BJ (cell line): Measurements from ENCODE around the gene SORCS2. TPM values are rescaled to one million over a fixed set of nuclear protein-coding genes. Genes with fewer than 3 reads are reported as not detected.

ENCODE experiments used
- CTCF ChIA-PET: fragments of 350-600 bp; formaldehyde crosslinking; extraction: SDS; loops from one replicate; lab custom pipeline; 2021; ENCODE audit warnings: antibody characterized with exemption, inconsistent platforms; lab: Yijun Ruan, JAX
- POLR2A ChIA-PET: fragments of 300-600 bp; sonication (Branson Sonifier 250); formaldehyde crosslinking; extraction: SDS; loops from one replicate; lab custom pipeline; 2021; ENCODE audit warnings: antibody characterized with exemption; lab: Charles Lee
- DNase-seq: peaks from one replicate; pipeline ENCODE4 v3.0.0-alpha.2; 2011; ENCODE audit warnings: low read depth
- H3K27me3 ChIP-seq: 2 replicates; pipeline ENCODE4 v1.6.0; 2011; ENCODE audit warnings: low read length; ENCODE audit not compliant: control insufficient read depth, insufficient read depth
- H3K36me3 ChIP-seq: 2 replicates; pipeline ENCODE4 v1.5.1; 2011; ENCODE audit warnings: low read length; ENCODE audit not compliant: control insufficient read depth, insufficient read depth
- H3K4me3 ChIP-seq: 2 replicates; pipeline ENCODE4 v1.5.1; 2011; ENCODE audit warnings: low read depth, mild to moderate bottlenecking, control low read depth, low read length
- polyA plus RNA-seq: library from polyadenylated mRNA; depleted of rRNA; stranded (reverse); fragments of >200 nt; gene quantifications from 2 replicates; pipeline ENCODE4 v1.2.3, GENCODE V29; 2011
- TF ChIP-seq, protein P1 (sequence below): IDR thresholded peaks from 2 replicates; pipeline ENCODE4 v1.5.1; 2011; ENCODE audit warnings: low read depth, mild to moderate bottlenecking, control low read depth, inconsistent platforms, low read length, moderate library complexity; ENCODE audit not compliant: insufficient read depth

SORCS2 gene
- polyA plus RNA-seq, 1 experiment: 0.63 TPM

DNA sequence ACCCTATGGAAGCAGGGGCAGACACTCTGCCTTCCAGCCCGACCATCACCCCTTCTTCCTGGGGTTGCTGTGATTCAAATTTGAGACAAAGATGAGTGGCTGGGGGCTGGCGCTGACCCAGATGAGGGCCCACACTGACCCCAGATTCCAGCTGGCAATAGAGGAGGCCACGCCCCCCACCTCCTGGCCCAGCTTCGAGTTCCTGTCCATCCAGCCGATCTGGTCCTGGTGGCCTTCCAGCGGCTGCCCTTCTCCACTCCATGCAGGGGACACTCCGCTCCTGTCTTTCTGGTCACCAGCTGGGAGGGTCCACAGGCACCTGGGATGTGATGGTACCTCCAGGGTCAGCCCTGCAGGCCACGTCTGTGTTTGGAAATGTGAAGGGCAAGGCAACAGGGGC, 340.9 kb downstream of the SORCS2 start:
- no peak for DNase-seq
- Histone ChIP-seq H3K4me3 (no peak overlapping the region), H3K27me3 (no peaks in the 10 kb centered on the region), H3K36me3 (no peaks in the 10 kb centered on the region)
- POLR2A ChIA-PET: no interaction called here
- TF ChIP-seq, protein P1, sequence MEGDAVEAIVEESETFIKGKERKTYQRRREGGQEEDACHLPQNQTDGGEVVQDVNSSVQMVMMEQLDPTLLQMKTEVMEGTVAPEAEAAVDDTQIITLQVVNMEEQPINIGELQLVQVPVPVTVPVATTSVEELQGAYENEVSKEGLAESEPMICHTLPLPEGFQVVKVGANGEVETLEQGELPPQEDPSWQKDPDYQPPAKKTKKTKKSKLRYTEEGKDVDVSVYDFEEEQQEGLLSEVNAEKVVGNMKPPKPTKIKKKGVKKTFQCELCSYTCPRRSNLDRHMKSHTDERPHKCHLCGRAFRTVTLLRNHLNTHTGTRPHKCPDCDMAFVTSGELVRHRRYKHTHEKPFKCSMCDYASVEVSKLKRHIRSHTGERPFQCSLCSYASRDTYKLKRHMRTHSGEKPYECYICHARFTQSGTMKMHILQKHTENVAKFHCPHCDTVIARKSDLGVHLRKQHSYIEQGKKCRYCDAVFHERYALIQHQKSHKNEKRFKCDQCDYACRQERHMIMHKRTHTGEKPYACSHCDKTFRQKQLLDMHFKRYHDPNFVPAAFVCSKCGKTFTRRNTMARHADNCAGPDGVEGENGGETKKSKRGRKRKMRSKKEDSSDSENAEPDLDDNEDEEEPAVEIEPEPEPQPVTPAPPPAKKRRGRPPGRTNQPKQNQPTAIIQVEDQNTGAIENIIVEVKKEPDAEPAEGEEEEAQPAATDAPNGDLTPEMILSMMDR: no peak
- CTCF ChIA-PET: interaction anchor here (1.1 kb wide), 1 partner anchor 9 kb away, joined by 3 read pairs; no protein-coding TSS in a partner anchor

DNA sequence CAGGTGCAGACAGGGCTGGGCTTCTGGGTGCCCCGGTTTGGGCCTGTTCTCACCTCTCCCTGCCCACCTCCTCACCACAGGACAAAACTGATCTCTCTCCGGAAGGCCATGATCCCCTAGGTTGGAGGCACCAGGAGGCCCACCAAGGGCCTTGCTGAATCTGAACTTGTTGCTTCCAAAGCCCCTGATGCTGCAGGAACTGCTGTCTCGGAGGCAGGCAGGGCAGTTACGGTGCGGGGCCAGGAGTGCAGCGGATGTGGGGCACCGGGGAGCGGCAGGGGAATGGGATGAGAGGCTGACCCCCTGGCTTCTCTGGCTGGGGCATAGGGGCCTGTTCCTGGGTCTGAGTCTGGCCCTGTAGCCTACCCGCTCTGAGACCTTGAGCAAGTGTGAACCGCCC, 342.8 kb downstream of the SORCS2 start:
- Histone ChIP-seq H3K4me3 (no peak overlapping the region), H3K36me3 (no peaks in the 10 kb centered on the region), H3K27me3 (no peaks in the 10 kb centered on the region)
- POLR2A ChIA-PET: no interaction called here
- DNase-seq: no peak
- CTCF ChIA-PET: no interaction called here
- TF ChIP-seq, protein P1: no peak

DNA sequence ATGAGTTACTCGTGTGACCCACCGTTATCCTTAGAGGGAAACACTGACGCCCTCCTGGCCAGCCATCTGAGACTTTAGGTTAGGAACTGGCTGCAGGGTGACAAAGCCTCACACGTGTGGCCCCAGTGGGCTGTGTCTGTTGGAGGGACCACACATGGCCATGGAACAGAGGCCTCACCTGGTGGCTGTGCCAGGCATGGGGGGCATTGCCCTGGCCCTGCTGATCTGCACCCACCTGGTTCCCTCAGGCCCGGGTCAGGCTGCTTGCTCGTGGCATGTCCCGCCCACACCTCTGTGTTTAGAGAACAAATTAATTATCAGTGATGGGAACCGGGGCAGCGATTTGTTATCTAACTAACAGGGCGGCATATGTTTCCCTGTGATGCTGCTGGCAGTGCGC, 343.3 kb downstream of the SORCS2 start:
- Histone ChIP-seq H3K36me3 (no peaks in the 10 kb centered on the region), H3K27me3 (no peaks in the 10 kb centered on the region), H3K4me3 (no peak overlapping the region)
- TF ChIP-seq, protein P1: no peak
- DNase-seq: no peak
- ChIA-PET CTCF (no interaction called here), POLR2A (no interaction called here)

DNA sequence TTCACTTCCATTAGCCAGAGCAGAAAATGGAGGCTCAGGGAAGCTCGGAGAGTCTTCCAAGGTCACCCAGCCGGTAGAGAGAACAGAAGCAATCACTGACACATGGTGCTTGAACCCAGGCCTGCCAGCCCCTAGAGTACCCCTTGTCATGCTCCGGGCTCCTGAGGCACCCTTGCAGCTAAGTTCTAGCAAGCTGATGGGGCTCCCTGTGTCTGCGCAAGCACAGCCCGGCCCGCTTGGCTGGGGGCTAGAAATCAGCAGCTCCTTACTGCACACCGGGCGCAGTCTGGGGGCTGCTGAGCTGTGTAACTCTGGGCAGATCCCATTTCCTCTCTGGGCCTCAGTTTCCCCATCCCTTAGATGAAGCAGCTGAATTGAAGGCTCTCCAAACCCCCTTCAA, 344.5 kb downstream of the SORCS2 start:
- DNase-seq: no peak
- TF ChIP-seq, protein P1: no peak
- H3K36me3 ChIP-seq: no peaks in the 10 kb centered on the region
- H3K27me3 ChIP-seq: no peaks in the 10 kb centered on the region
- no peak overlapping the region for H3K4me3 ChIP-seq
- ChIA-PET CTCF (interaction anchor here (0.7 kb wide), 1 partner anchor 80 kb away, joined by 3 read pairs; no protein-coding TSS in a partner anchor), POLR2A (no interaction called here)

DNA sequence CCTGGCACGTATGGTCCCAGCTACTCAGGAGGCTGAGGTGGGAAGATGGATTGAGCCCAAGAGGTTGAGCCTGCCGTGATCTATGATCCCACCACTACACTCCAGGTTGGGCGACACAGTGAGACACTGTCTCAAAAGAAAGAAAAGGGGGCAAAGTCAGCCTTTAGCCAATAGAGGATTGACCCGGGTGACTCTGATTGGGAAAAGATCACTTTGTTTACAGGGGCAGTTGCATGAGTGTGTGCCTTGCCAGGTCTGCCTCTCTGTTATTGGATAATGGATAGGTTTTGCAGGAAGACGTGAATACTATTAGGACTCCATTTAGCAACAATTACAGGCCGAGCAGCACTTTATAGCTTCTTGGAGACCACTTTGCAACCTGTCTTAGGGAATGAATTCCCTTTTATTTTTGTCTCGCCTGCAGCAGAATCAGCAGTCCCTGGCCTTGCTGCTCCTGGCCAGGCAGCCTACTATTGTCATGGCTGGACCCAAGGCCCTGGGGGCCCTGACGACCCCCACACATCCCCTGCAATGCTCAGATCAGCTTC, 345.6 kb downstream of the SORCS2 start:
- ChIA-PET POLR2A (no interaction called here), CTCF (interaction anchor here (1.3 kb wide), 1 partner anchor 34 kb away, joined by 3 read pairs; no protein-coding TSS in a partner anchor)
- TF ChIP-seq, protein P1: no peak
- no peaks in the 10 kb centered on the region for H3K36me3 ChIP-seq
- no peaks in the 10 kb centered on the region for H3K27me3 ChIP-seq
- H3K4me3 ChIP-seq: no peak overlapping the region
- no peak for DNase-seq
